SK-N-SH treated with all-trans-retinoic acid at 6 μM for 48 hours (cell line): ENCODE data around the gene ARHGEF12.

Experiments used
- ATAC-seq: fragments of 200-7000 bp; cut with Tn5 transposase; 3 replicates; pipeline ENCODE4 v1.9.1; 2020; ENCODE audit warnings: mild to moderate bottlenecking, moderate library complexity
- ARNTL ChIP-seq: fragments of 450-650 bp; formaldehyde crosslinking; IDR thresholded peaks from 2 replicates; pipeline ENCODE4 v1.5.0; 2020; ENCODE audit warnings: low read depth, mild to moderate bottlenecking, moderate library complexity, borderline replicate concordance
- BACH2 ChIP-seq: fragments of 250-450 bp; sonication (Bioruptor Pico); IDR thresholded peaks from 2 replicates; pipeline ENCODE4 v1.9.0; 2021; ENCODE audit warnings: mild to moderate bottlenecking, borderline replicate concordance
- CREB5 ChIP-seq: fragments of 250-450 bp; sonication (Bioruptor Pico); IDR thresholded peaks from 2 replicates; pipeline ENCODE4 v1.5.1; 2020; ENCODE audit warnings: low read depth, mild to moderate bottlenecking, moderate library complexity
- CSDC2 ChIP-seq: fragments of 250-450 bp; sonication (Bioruptor Pico); IDR thresholded peaks from 2 replicates; pipeline ENCODE4 v1.5.0; 2020; ENCODE audit warnings: mild to moderate bottlenecking, moderate library complexity
- CSRNP3 ChIP-seq: fragments of 250-450 bp; sonication (Bioruptor Pico); IDR thresholded peaks from 2 replicates; pipeline ENCODE4 v1.5.1; 2021; ENCODE audit warnings: mild to moderate bottlenecking, moderate library complexity
- ESRRG ChIP-seq: fragments of 250-450 bp; sonication (Bioruptor Pico); IDR thresholded peaks from 2 replicates; pipeline ENCODE4 v1.6.1; 2021; ENCODE audit warnings: mild to moderate bottlenecking
- ISL1 ChIP-seq: fragments of 250-450 bp; sonication (Bioruptor Pico); IDR thresholded peaks from 2 replicates; pipeline ENCODE4 v2.1.2; 2022; ENCODE audit warnings: mild to moderate bottlenecking, moderate library complexity
- OSR1 ChIP-seq: fragments of 250-450 bp; sonication (Bioruptor Pico); IDR thresholded peaks from 2 replicates; pipeline ENCODE4 v1.8.0; 2022; ENCODE audit warnings: moderate library complexity, mild to moderate bottlenecking, inconsistent platforms
- PATZ1 ChIP-seq: fragments of 250-450 bp; sonication (Bioruptor Pico); IDR thresholded peaks from 2 replicates; pipeline ENCODE4 v1.8.0; 2020; ENCODE audit warnings: mild to moderate bottlenecking, moderate library complexity, borderline replicate concordance
- POU6F1 ChIP-seq: fragments of 250-450 bp; sonication (Bioruptor Pico); IDR thresholded peaks from 2 replicates; pipeline ENCODE4 v1.8.0; 2021; ENCODE audit warnings: low read depth, mild to moderate bottlenecking, moderate library complexity, borderline replicate concordance
- PPARA ChIP-seq: fragments of 250-450 bp; sonication (Bioruptor Pico); IDR thresholded peaks from 2 replicates; pipeline ENCODE4 v1.5.0; 2020; ENCODE audit warnings: mild to moderate bottlenecking, borderline replicate concordance
- RARB ChIP-seq: fragments of 250-450 bp; sonication (Bioruptor Pico); IDR thresholded peaks from 2 replicates; pipeline ENCODE4 v1.8.0; 2021; ENCODE audit warnings: mild to moderate bottlenecking, moderate library complexity
- SNAI2 ChIP-seq: fragments of 250-450 bp; sonication (Bioruptor Pico); IDR thresholded peaks from 2 replicates; pipeline ENCODE4 v1.5.0; 2020; ENCODE audit warnings: mild to moderate bottlenecking, moderate library complexity
- TCF4 ChIP-seq: fragments of 250-450 bp; sonication (Bioruptor Pico); IDR thresholded peaks from 2 replicates; pipeline ENCODE4 v1.8.0; 2021; ENCODE audit warnings: mild to moderate bottlenecking, moderate library complexity, borderline replicate concordance
- TOX ChIP-seq: fragments of 250-450 bp; sonication (Bioruptor Pico); IDR thresholded peaks from 2 replicates; pipeline ENCODE4 v1.8.0; 2021; ENCODE audit warnings: mild to moderate bottlenecking, moderate library complexity, borderline replicate concordance
- TSHZ2 ChIP-seq: fragments of 250-450 bp; sonication (Bioruptor Pico); IDR thresholded peaks from 2 replicates; pipeline ENCODE4 v1.5.0; 2020; ENCODE audit warnings: mild to moderate bottlenecking, moderate library complexity
- ZC3H10 ChIP-seq: fragments of 250-450 bp; sonication (Bioruptor Pico); IDR thresholded peaks from 2 replicates; pipeline ENCODE4 v1.5.1; 2021; ENCODE audit warnings: mild to moderate bottlenecking, moderate library complexity
- ZFP3 ChIP-seq: fragments of 250-450 bp; sonication (Bioruptor Pico); IDR thresholded peaks from 2 replicates; pipeline ENCODE4 v1.5.0; 2020; ENCODE audit warnings: mild to moderate bottlenecking, moderate library complexity
- ZFP30 ChIP-seq: fragments of 450-650 bp; formaldehyde crosslinking; IDR thresholded peaks from 2 replicates; pipeline ENCODE4 v1.5.0; 2022; ENCODE audit warnings: mild to moderate bottlenecking, moderate library complexity
- ZNF565 ChIP-seq: fragments of 450-650 bp; formaldehyde crosslinking; conservative IDR thresholded peaks from 2 replicates; pipeline ENCODE4 v1.5.0; 2020; ENCODE audit warnings: low read depth, mild to moderate bottlenecking, moderate library complexity
- ZNF70 ChIP-seq: fragments of 450-650 bp; formaldehyde crosslinking; IDR thresholded peaks from 2 replicates; pipeline ENCODE4 v1.5.0; 2020; ENCODE audit warnings: mild to moderate bottlenecking, moderate library complexity
- ZNF8 ChIP-seq: fragments of 450-650 bp; formaldehyde crosslinking; IDR thresholded peaks from 2 replicates; pipeline ENCODE4 v1.5.0; 2020; ENCODE audit warnings: mild to moderate bottlenecking, moderate library complexity

The ARHGEF12 gene

GRCh38 chr11:120288021-120288420, 48.2 kb upstream of the ARHGEF12 start:
- TF ChIP-seq ISL1 (CRISPR knock-in tag) (no peak), TCF4 (no peak), CREB5 (CRISPR knock-in tag) (no peak), ZC3H10 (CRISPR knock-in tag) (no peak), PATZ1 (CRISPR knock-in tag) (no peak), ZNF70 (CRISPR knock-in tag) (no peak), RARB (no peak), POU6F1 (no peak), OSR1 (CRISPR knock-in tag) (no peak), ZFP3 (no peak), TOX (CRISPR knock-in tag) (no peak), SNAI2 (CRISPR knock-in tag) (no peak), ZNF8 (CRISPR knock-in tag) (no peak), ZFP30 (no peak), ESRRG (CRISPR knock-in tag) (no peak), PPARA (no peak), CSRNP3 (CRISPR knock-in tag) (no peak), CSDC2 (CRISPR knock-in tag) (no peak), ARNTL (CRISPR knock-in tag) (no peak)
- TF ChIP-seq, all 23 proteins: peak for 0
- ATAC-seq = no peak

- TF ChIP-seq ZFP30 (no peak), BACH2 (no peak), RARB (no peak), TCF4 (no peak), PPARA (no peak), ZC3H10 (CRISPR knock-in tag) (no peak), TOX (CRISPR knock-in tag) (no peak), CSDC2 (CRISPR knock-in tag) (no peak), POU6F1 (no peak), ZNF565 (no peak), ARNTL (CRISPR knock-in tag) (no peak), SNAI2 (CRISPR knock-in tag) (no peak), ZNF70 (CRISPR knock-in tag) (no peak), ZFP3 (no peak), CSRNP3 (CRISPR knock-in tag) (no peak), TSHZ2 (no peak), ZNF8 (CRISPR knock-in tag) (no peak)
- no peak for ATAC-seq
These were observed 46.8 kb upstream of the ARHGEF12 start for GRCh38 chr11:120289426-120289825.
